Keratinocyte (primary cell): ENCODE data around the gene B3GAT1. TPM values are rescaled to one million over a fixed set of nuclear protein-coding genes. Genes with fewer than 3 reads are reported as not detected.

Experiments used
- DNase-seq: peaks from one replicate; pipeline ENCODE4 v3.0.0-alpha.2; 2011; ENCODE audit warnings: low read depth, missing footprints, low spot score
- FAIRE-seq: peaks from 2 replicates; lab custom pipeline; 2011; peaks lifted over from hg19 to GRCh38; lab: Jason Lieb, UNC
- H2AFZ ChIP-seq: 2 replicates; pipeline ENCODE4 v1.6.0; 2012; ENCODE audit warnings: low read length, control low read depth, inconsistent platforms; ENCODE audit not compliant: control insufficient read depth
- H3K27ac ChIP-seq: 2 replicates; pipeline ENCODE4 v1.5.1; 2011; ENCODE audit warnings: low read length; ENCODE audit not compliant: control insufficient read depth, insufficient read depth
- H3K27me3 ChIP-seq: 3 replicates; pipeline ENCODE4 v1.6.0; 2011; ENCODE audit warnings: low read length; ENCODE audit not compliant: control insufficient read depth, insufficient read depth; ENCODE audit errors: extremely low read depth
- H3K36me3 ChIP-seq, 2 experiments: 2 replicates in 1 of 2; 3 replicates in 1 of 2; pipeline ENCODE4 v1.5.1; 2011; ENCODE audit warnings: low read length in 2 of 2, mild to moderate bottlenecking in 1 of 2; ENCODE audit not compliant: control insufficient read depth in 2 of 2, insufficient read depth in 2 of 2; ENCODE audit errors: extremely low read depth in 1 of 2
- H3K4me1 ChIP-seq: 3 replicates; pipeline ENCODE4 v1.5.1; 2011; ENCODE audit warnings: low read length; ENCODE audit not compliant: control insufficient read depth, insufficient read depth; ENCODE audit errors: extremely low read depth
- H3K4me2 ChIP-seq: 3 replicates; pipeline ENCODE4 v1.6.0; 2011; ENCODE audit warnings: low read depth, low read length; ENCODE audit not compliant: control insufficient read depth, insufficient read depth; ENCODE audit errors: extremely low read depth
- H3K4me3 ChIP-seq, 3 experiments: fragments of 200-600 bp in 1 of 3; sonication (generic) in 1 of 3; 2 replicates in 2 of 3; 3 replicates in 1 of 3; pipeline ENCODE4 v1.5.1; 2011 to 2016; ENCODE audit warnings: low read length in 3 of 3, mild to moderate bottlenecking in 3 of 3, control low read depth in 2 of 3, inconsistent platforms in 1 of 3, low read depth in 1 of 3, mixed read lengths in 1 of 3, mixed run types in 1 of 3, moderate library complexity in 1 of 3; ENCODE audit not compliant: control insufficient read depth in 2 of 3, insufficient read depth in 2 of 3; ENCODE audit errors: extremely low read depth in 1 of 3
- H3K79me2 ChIP-seq: 2 replicates; pipeline ENCODE4 v1.6.0; 2012; ENCODE audit warnings: low read length; ENCODE audit not compliant: control insufficient read depth, insufficient read depth
- H3K9ac ChIP-seq: 3 replicates; pipeline ENCODE4 v1.6.0; 2011; ENCODE audit warnings: low read length; ENCODE audit not compliant: control insufficient read depth, insufficient read depth; ENCODE audit errors: extremely low read depth
- H3K9me1 ChIP-seq: 3 replicates; pipeline ENCODE4 v1.6.0; 2011; ENCODE audit warnings: low read length; ENCODE audit not compliant: control insufficient read depth, insufficient read depth; ENCODE audit errors: extremely low read depth
- H3K9me3 ChIP-seq: 2 replicates; pipeline ENCODE4 v1.5.1; 2012; ENCODE audit warnings: low read depth, low read length; ENCODE audit not compliant: control insufficient read depth
- H4K20me1 ChIP-seq: 3 replicates; pipeline ENCODE4 v1.6.0; 2011; ENCODE audit warnings: low read length; ENCODE audit not compliant: control insufficient read depth, insufficient read depth; ENCODE audit errors: extremely low read depth
- EZH2 ChIP-seq: IDR thresholded peaks from one replicate; pipeline ENCODE4 v1.6.1; 2012; ENCODE audit warnings: inconsistent platforms, mild to moderate bottlenecking, low read length, moderate library complexity
- dilution Hi-C: fragments of 300-500 bp; cut with MboI; formaldehyde crosslinking; loops from one replicate; pipeline ENCODE4 v1.7.0; 2020; ENCODE audit warnings: low sequenced_read_pairs; ENCODE audit not compliant: extremely low pct_ligation_motif_present
- polyA plus RNA-seq, 5 experiments: library from polyadenylated mRNA; depleted of rRNA in 3 of 5; stranded (reverse) in 3 of 5; stranded (forward) in 1 of 5; unstranded in 1 of 5; fragments of >200 nt; gene quantifications; 1 replicate in 1 of 5; 2 replicates in 3 of 5; 3 replicates in 1 of 5; pipeline versions ENCODE4 v1.2.1 to v1.2.3, GENCODE V29; 2011 to 2012; ENCODE audit warnings: missing spikeins in 2 of 5, low read depth in 1 of 5, low replicate concordance in 1 of 5
- TF ChIP-seq, protein P1 (sequence below), 3 experiments: IDR thresholded peaks in 1 of 3; conservative IDR thresholded peaks in 1 of 3; optimal IDR thresholded peaks in 1 of 3; 2 replicates in 2 of 3; 3 replicates in 1 of 3; pipeline versions ENCODE3 to v1.5.1; 2011; ENCODE audit warnings: low read length in 3 of 3, mild to moderate bottlenecking in 3 of 3, moderate library complexity in 2 of 3, control low read depth in 1 of 3, inconsistent platforms in 1 of 3; ENCODE audit not compliant: insufficient read depth in 2 of 3; ENCODE audit errors: extremely low read depth in 1 of 3

The B3GAT1 gene
- polyA plus RNA-seq, 1 donor (not counting 4 experiments of a cell fraction or from before 2014, with no cell fraction given), result 0.04 TPM

DNA sequence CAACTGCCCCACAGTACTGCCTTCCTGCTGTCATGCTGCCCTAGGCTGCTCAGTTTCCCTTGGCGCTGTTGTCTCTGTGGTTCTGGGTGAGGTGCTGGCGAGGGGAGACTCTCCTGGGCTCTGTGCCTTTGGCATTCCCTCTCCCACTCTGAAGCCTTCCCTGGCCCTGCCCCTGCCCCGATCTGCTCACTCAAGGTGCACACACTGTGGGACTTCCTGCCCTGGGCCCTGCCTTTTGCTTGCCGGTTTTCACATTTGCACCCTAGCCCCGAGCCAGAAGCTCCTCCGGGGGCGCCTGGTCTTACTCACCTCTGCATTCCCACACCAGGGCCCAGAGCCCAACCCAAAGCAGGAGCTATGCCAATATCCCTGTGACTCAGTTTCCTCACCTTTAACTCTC is 12.0 kb downstream of the B3GAT1 start:
- no peaks in the 10 kb centered on the region for H3K36me3 ChIP-seq
- no peaks in the 10 kb centered on the region for H3K4me1 ChIP-seq
- DNase-seq, result no peak
- no peaks in the 10 kb centered on the region for H3K9me3 ChIP-seq
- no peaks in the 10 kb centered on the region for H4K20me1 ChIP-seq
- H3K27me3 ChIP-seq, result no peaks in the 10 kb centered on the region
- H3K9ac ChIP-seq, result no peak overlapping the region
- no peaks in the 10 kb centered on the region for H3K9me1 ChIP-seq
- H3K4me2 ChIP-seq, result no peak overlapping the region
- H3K79me2 ChIP-seq, result no peaks in the 10 kb centered on the region
- H3K4me3 ChIP-seq, result no peak overlapping the region
- dilution Hi-C loops, result no loop called here
- no peak for TF ChIP-seq EZH2
- TF ChIP-seq, protein P1, sequence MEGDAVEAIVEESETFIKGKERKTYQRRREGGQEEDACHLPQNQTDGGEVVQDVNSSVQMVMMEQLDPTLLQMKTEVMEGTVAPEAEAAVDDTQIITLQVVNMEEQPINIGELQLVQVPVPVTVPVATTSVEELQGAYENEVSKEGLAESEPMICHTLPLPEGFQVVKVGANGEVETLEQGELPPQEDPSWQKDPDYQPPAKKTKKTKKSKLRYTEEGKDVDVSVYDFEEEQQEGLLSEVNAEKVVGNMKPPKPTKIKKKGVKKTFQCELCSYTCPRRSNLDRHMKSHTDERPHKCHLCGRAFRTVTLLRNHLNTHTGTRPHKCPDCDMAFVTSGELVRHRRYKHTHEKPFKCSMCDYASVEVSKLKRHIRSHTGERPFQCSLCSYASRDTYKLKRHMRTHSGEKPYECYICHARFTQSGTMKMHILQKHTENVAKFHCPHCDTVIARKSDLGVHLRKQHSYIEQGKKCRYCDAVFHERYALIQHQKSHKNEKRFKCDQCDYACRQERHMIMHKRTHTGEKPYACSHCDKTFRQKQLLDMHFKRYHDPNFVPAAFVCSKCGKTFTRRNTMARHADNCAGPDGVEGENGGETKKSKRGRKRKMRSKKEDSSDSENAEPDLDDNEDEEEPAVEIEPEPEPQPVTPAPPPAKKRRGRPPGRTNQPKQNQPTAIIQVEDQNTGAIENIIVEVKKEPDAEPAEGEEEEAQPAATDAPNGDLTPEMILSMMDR (optimal IDR thresholded peaks at IDR 0.05 in 1 of 3, IDR thresholded peaks at IDR 0.05 in 1 of 3, conservative IDR thresholded peaks at IDR 0.05 in 1 of 3; ENCODE audit: extremely low read depth in 1 of 3, insufficient read depth in 2 of 3, low read length in 3 of 3), result no peak
- no peak overlapping the region for H3K27ac ChIP-seq
- FAIRE-seq, result no peak
- no peak overlapping the region for H2AFZ ChIP-seq

DNA sequence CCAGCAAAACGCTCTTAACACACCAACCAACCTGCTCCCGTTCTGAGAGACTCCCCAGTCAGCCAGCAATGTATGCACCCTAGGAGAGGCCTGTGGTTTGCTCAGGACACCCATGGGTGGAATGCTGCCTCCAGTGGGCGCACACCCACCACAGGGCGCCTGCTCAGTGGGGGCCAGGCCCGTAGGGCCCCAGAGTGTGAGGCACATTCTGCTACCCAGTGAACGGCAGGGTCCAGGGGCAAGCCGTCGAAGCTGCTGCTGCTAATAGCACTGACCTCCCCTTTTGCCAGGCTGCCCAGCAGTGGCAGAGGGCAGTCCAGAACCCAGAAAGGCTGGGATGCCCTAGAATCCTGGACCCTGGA is 12.8 kb downstream of the B3GAT1 start:
- no peaks in the 10 kb centered on the region for H3K4me1 ChIP-seq
- H3K4me2 ChIP-seq, result no peak overlapping the region
- TF ChIP-seq, protein P1 (optimal IDR thresholded peaks at IDR 0.05 in 1 of 3, IDR thresholded peaks at IDR 0.05 in 1 of 3, conservative IDR thresholded peaks at IDR 0.05 in 1 of 3; ENCODE audit: extremely low read depth in 1 of 3, insufficient read depth in 2 of 3, low read length in 3 of 3), result no peak
- TF ChIP-seq EZH2, result no peak
- no peak for FAIRE-seq
- no peak for DNase-seq
- dilution Hi-C loops, result no loop called here
- H3K27ac ChIP-seq, result no peak overlapping the region
- H2AFZ ChIP-seq, result no peak overlapping the region
- H3K9me1 ChIP-seq, result no peaks in the 10 kb centered on the region
- H3K79me2 ChIP-seq, result no peaks in the 10 kb centered on the region
- H3K27me3 ChIP-seq, result no peaks in the 10 kb centered on the region
- no peaks in the 10 kb centered on the region for H4K20me1 ChIP-seq
- no peak overlapping the region for H3K9ac ChIP-seq
- H3K36me3 ChIP-seq, result no peaks in the 10 kb centered on the region
- no peak overlapping the region for H3K4me3 ChIP-seq
- no peaks in the 10 kb centered on the region for H3K9me3 ChIP-seq
